Measurements from ENCODE around the gene FBXL13.

- TF ChIP-seq CTCF (IDR thresholded peaks at IDR 0.05) (no peak), POLR2A (IDR thresholded peaks at IDR 0.05) (no peak)
Observed at GRCh38 chr7:103097041-103097440, 22.4 kb upstream of the FBXL13 start.
